EL (cell line): Measurements from ENCODE around the gene KCTD16.
A peak's percentile ranks its signal among the peaks of the same experiment; 100 is the strongest.

ENCODE experiments used
- DNase-seq: peaks from one replicate; pipeline ENCODE4 v3.0.0-alpha.2; 2016

KCTD16 gene

DNA sequence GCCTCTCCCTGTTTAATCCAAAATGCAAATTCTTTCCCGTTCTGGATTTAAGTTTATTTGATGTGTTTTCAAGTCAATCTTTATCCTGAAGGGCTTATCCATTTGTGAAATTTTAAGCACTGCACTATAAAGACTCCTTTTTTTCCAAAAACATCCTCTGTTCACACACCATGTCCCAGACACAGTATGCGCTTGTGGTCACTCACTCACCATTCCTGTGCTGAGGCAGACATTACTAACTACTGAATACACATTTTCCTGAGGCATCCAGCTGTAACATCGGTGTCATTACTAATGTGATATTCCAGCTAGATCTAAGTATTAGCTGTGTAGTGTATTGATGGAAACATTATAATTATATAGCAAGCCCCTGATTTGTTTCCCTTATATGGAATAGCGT is 298.4 kb downstream of the KCTD16 start:
- peak; percentile 54 for DNase-seq

DNA sequence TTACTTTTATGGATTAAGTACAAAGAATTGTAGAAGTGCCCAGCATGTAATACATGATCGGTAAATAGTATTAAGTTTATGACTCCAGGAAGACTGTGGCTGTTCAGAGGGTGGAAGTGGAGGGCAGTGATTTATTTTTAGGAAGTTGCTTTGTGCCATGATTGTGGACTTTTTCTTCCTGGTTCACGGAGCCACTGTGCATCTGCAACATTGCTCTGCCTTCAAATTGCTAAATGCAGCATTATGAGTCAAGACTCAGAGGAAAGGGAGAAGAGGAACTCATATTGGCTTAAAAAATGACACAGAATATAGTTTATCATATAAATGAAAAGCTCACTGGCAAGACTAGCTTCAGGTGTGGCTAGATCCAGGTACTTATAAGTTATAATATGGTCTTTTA is 301.5 kb downstream of the KCTD16 start:
- no peak for DNase-seq

GRCh38 chr5:144473650-144474049 is 303.0 kb downstream of the KCTD16 start:
- no peak for DNase-seq

DNA sequence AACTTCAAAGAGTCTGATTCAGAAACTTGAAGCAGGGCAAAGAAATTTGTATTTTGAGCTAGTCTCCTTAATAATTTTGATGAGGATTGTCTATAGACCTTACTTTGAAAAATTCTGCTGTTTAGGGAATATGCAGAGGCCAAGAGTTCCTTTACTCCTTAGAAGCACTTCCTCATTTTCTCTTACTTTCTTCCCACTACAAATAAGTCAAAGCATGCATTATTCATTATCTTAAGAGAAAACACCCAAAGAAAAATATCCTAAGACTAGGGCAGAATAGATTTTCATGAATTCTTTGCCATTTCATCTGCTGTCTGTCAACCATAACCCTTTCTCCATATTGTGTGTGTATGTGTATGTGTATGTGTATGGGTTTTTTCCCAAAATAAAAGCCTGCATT is 307.9 kb downstream of the KCTD16 start:
- DNase-seq, result no peak

DNA sequence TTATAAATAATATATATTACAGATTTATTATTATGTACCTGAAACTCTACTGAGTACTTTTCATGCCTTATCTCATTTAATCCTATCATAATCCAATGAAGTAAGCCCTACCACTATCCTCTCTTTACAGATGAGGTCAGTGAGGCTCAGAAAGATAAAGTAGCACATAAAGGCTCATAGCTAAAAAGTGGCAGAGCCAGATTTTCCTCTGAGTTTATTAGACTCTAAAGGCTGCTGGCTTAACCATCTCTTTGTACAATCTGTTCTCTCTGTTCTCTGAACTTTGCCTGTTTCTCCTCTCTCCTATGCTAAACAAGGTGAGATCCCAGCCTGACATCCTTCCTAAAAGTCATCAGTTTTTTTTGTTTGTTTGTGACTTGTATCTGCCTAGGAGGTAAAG is 311.2 kb downstream of the KCTD16 start:
- DNase-seq, result no peak

DNA sequence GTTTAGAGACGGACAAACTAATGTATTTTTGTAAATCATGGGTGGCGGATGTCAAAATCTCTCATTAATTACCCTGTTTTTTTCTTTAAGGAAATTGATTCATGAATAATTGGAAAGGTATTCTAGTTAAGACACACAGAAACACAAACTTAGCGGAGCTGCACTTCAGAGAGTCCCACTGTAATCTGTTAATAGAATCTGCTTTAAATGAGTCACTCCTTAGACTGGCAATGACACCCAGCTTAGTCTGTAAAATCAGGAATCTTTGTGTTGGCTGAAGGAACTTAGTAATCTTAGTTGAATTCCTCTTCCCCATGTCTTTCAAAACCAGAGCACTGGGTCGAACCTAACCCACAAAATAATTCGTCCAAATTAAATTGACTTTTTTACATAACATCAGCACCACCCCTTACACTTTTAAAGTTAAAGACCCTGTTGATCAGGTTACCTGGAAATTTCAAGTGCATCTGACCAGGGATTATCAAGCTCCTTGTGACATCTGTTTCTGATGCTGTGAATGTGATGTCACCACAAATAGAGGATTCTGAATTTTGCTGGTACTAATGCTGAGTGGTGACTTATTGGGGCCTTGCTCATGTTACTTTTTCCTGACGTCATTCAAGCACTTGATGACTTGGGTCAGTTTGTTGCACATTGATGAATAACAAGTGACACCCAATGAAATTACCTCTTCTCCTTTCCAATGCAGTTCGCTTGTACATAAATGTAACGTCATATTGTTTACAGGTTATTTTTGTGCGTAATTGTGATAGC is 313.6 kb downstream of the KCTD16 start:
- peak; percentile 90 for DNase-seq

GRCh38 chr5:144485540-144485939 is 314.9 kb downstream of the KCTD16 start:
- DNase-seq, result no peak

- DNase-seq, result no peak
These were observed 316.5 kb downstream of the KCTD16 start for GRCh38 chr5:144487207-144487606.

- no peak for DNase-seq
These were observed 317.1 kb downstream of the KCTD16 start for GRCh38 chr5:144487761-144488160.

GRCh38 chr5:144503123-144503522 is 332.4 kb downstream of the KCTD16 start:
- peak; percentile 22 for DNase-seq

DNA sequence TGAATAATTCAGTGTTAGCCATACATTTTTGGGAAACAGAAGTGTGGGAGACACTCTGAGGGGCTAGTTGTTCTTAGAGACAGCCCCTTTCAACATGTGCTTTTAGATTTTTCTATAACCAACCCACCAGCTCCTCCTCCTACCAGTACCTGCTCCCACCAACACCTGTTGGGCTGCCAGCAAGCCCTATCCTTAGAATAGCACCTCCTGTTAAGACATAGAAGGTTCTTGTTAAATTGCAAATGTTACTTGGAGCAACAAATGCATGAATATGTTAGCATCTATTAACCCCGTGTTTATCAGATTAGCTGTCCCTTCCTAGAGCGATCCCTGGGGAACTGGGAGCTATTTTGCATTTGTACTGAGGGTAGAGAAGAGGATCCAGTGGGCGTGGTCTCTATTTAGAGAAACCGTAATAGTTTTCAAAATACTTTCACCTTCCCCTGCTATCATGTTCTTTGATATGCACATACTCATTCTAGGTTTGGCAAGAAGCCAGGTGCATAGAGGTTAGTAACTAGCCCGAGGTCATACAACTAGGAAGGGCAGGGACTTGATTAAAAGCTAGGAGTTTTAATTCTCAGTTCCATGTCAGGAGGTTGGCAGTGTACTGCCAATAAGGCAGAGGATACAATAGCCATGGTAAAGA is 334.4 kb downstream of the KCTD16 start:
- DNase-seq, result peak; percentile 34

- no peak for DNase-seq
These were observed 340.3 kb downstream of the KCTD16 start for GRCh38 chr5:144510845-144511579.

DNA sequence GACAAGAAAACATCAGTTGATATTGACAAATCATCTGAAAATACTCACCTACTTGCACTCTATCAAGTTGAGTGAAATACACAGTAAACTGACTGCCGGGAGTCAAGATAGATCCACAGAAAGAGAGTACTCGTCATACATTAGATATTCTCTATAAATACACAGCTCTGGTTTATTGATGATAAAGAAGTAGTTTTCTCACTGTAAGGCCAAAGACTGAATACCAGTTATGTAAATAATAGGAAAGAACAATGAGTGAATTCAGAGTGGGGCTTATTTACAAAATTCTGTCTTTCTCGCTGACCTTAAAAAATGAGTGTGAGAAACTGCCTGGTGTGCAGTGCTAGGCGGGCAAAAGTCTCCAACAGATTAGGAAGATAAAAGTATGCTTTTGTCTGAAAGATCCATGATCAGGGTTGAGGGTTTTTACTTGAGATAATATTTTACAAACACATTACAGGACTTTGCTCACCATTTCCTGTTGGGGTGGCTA is 341.0 kb downstream of the KCTD16 start:
- DNase-seq, result no peak

DNA sequence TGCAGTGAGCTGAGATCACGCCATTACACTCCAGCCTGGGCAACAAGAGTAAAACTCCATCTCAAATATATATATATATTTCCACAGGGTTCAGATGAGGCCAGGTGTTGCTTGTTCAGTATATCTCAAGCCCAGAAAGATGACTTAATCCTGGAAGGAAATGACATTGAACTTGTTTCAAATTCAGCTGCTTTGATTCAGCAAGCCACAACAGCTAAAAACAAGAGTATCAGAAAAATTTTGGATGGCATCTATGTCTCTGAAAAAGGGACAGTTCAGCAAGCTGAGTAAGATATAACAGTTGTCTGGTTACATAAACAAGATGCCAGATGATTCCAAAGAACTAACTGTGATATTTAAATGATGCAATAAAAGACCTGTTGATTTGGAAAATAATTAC is 352.0 kb downstream of the KCTD16 start:
- DNase-seq, result no peak

- no peak for DNase-seq
These were observed 354.3 kb downstream of the KCTD16 start for GRCh38 chr5:144525000-144525399.

- DNase-seq, result no peak
These were observed 360.5 kb downstream of the KCTD16 start for GRCh38 chr5:144531188-144531587.
